ENCODE data around the gene CCDC92B. TPM values are rescaled to one million over a fixed set of nuclear protein-coding genes. Genes with fewer than 3 reads are reported as not detected.

The CCDC92B gene
- total and polyA plus RNA-seq, 2 of the 13 experiments (the other 11 are each of a cell fraction or from before 2014, with no cell fraction given) = not detected

GRCh38 chr17:2786176-2786881 is 36.9 kb upstream of the CCDC92B start (continued):
- TF ChIP-seq, protein P1, sequence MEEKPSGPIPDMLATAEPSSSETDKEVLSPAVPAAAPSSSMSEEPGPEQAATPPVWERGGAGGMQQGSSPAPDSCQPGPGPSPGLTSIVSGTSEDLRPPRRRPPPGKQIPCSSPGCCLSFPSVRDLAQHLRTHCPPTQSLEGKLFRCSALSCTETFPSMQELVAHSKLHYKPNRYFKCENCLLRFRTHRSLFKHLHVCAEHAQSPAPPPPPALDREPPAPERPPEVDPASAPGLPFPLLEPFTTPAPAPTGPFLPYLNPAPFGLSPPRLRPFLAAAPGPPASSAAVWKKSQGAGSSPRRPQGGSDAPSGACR (CRISPR knock-in tag; IDR thresholded peaks at IDR 0.05) = no peak
- TF ChIP-seq ZBTB42 (CRISPR knock-in tag; IDR thresholded peaks at IDR 0.05) = no peak
- peak; percentile 57; the same call in 1 of the 2 replicates for TF ChIP-seq TFDP2 (CRISPR knock-in tag; IDR thresholded peaks at IDR 0.05)
- TF ChIP-seq FIP1L1 (IDR thresholded peaks at IDR 0.05; ENCODE audit: borderline replicate concordance, insufficient read depth, low read depth, low read length) = no peak
- TF ChIP-seq ZNF543 (CRISPR knock-in tag; IDR thresholded peaks at IDR 0.05) = no peak
- TF ChIP-seq HMGXB4 (CRISPR knock-in tag; IDR thresholded peaks at IDR 0.05; ENCODE audit: borderline replicate concordance in 1 of 2, low read depth in 1 of 2) = 0 out of 4 replicates have a peak, but pooled peaks of 1 of the 2 experiments have one; percentile 49
- peak; percentile 31; the same call in 1 of the 2 replicates for TF ChIP-seq YEATS2 (CRISPR knock-in tag; IDR thresholded peaks at IDR 0.05; ENCODE audit: borderline replicate concordance)
- 0 out of 2 replicates have a peak, but pooled peaks have one; percentile 31 for TF ChIP-seq ZBTB25 (CRISPR knock-in tag; IDR thresholded peaks at IDR 0.05)
- 0 out of 2 replicates have a peak, but pooled peaks have one; percentile 35 for TF ChIP-seq UBTF (CRISPR knock-in tag; IDR thresholded peaks at IDR 0.05)
- TF ChIP-seq ZNF607 (CRISPR knock-in tag; IDR thresholded peaks at IDR 0.05; ENCODE audit: borderline replicate concordance) = 0 out of 2 replicates have a peak, but pooled peaks have one; percentile 34
- no peak for TF ChIP-seq HNRNPH1 (optimal IDR thresholded peaks at IDR 0.05; ENCODE audit: low read depth, low read length)
- TF ChIP-seq MXI1 (IDR thresholded peaks at IDR 0.05; ENCODE audit: borderline replicate concordance, low read depth, low read length) = no peak
- peak; percentile 78 for TF ChIP-seq RBM39 (IDR thresholded peaks at IDR 0.05; ENCODE audit: low read depth, low read length, poor library complexity, severe bottlenecking)
- TF ChIP-seq FOXO1 (CRISPR knock-in tag; IDR thresholded peaks at IDR 0.05) = no peak
- TF ChIP-seq TARDBP (CRISPR knock-in tag; IDR thresholded peaks at IDR 0.05) = peak; percentile 44; the same call in 1 of the 2 replicates
- TF ChIP-seq POGZ (CRISPR knock-in tag; IDR thresholded peaks at IDR 0.05) = peak; percentile 63; the same call in 1 of the 2 replicates
- no peak for TF ChIP-seq HNRNPL (IDR thresholded peaks at IDR 0.05; ENCODE audit: low read depth, low read length)
- TF ChIP-seq THAP11 (CRISPR knock-in tag; IDR thresholded peaks at IDR 0.05) = peak; percentile 53
- peak; percentile 46; the same call in 1 of the 2 replicates for TF ChIP-seq PITX1 (CRISPR knock-in tag; IDR thresholded peaks at IDR 0.05)
- peak; percentile 31 for TF ChIP-seq HNRNPLL (IDR thresholded peaks at IDR 0.05; ENCODE audit: low read depth, low read length, poor library complexity, severe bottlenecking)
